Measurements from ENCODE around the gene TM4SF20.
"Not testable (repeated sequence)": the region's sequence is repeated elsewhere in the genome, so short reads cannot be mapped to it uniquely, and the experiment has no call there.

Gene TM4SF20

GRCh38 chr2:227366769-227367426, 12.2 kb downstream of the TM4SF20 start:
- DNase-seq = no peak

GRCh38 chr2:227365833-227366232, 13.3 kb downstream of the TM4SF20 start:
- DNase-seq = no peak

- DNase-seq = not testable (repeated sequence)
These were observed 14.4 kb downstream of the TM4SF20 start for GRCh38 chr2:227364585-227365263.

DNA sequence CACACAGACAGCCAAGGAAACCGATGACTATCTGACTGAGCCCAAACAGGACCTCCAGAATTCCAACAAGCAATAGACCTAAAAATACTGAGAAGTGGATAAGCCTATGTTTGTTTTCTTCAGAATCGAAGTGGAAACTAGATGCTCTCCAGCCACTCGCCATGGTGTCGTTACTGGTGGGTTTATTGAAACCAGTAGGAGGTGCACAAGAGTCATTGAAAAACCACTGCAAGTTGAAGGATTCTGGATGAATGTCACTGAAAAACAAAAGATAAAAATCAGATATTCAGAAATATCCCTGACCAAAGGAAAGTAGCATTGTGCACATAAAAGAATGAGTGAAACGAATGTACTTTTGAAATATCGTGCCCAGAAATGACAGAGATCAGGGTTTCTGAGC, 15.3 kb downstream of the TM4SF20 start:
- DNase-seq = peak in 1 of 2 donors; percentile 14

GRCh38 chr2:227360351-227360750, 18.8 kb downstream of the TM4SF20 start:
- no peak for DNase-seq

DNA sequence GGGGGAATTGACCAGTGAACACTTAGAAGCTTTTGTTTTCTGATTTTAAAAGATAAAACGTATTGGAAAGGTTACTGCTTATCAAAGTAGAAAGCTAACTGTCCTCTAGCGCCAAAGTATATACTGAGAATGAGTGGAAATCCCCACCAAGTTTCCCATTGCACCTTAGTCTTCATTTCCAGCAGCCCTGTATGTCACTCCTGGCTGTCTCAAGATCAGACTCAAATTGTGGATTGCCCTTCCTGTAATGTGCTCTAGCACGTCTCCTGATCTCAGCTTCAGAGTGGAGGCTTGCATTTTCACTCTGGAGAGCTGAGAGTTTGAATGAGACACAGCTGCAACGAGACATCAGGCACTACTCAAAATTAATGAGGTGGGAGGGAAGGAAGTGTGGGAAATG, 27.5 kb downstream of the TM4SF20 start:
- DNase-seq = no peak

DNA sequence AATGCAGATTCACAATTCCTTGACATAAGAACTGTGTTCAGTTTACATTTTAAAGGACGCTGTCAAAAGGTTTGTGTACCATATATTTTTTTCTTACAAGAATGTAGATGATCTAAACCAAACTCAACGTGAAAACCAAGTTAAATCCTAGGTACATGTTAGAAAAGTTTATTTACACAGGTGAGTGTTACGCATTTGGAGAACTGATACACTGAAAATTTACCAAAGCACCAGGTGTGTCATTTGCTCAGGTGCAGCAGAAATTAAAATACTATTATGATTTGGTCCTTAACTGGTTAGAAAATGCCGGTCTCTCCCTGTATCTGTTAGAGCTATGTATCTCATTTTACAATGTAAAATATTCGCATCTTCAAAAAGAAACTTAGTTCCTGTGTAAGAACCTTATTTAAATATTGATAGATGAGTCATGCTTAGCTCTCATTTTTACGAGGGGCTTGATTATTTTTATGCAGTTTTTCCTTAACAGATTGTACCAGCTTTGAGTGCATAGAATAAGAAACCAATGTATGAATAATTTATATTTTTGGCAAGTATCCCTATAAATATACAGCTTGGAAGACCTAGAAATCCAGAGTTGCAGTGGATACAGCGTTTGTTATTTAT, 29.0 kb downstream of the TM4SF20 start:
- no peak for DNase-seq

GRCh38 chr2:227348324-227348723, 30.8 kb downstream of the TM4SF20 start:
- DNase-seq = no peak

DNA sequence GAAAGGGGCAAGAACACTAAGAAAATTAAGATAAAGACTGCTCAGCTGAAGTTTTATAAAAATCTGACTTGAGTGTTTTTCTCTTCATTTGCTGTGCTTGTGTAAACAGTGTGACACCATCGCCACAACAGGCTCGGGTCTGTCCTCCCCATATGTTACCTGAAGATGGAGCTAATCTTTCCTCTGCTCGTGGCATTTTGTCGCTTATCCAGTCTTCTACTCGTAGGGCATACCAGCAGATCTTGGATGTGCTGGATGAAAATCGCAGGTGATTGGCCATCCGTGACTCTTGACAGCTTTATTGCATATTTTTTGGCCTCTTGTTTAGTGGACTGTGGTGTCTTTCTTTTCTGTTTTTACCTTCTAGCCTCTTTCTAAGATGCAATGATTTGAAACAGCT, 32.0 kb downstream of the TM4SF20 start:
- DNase-seq = no peak

DNA sequence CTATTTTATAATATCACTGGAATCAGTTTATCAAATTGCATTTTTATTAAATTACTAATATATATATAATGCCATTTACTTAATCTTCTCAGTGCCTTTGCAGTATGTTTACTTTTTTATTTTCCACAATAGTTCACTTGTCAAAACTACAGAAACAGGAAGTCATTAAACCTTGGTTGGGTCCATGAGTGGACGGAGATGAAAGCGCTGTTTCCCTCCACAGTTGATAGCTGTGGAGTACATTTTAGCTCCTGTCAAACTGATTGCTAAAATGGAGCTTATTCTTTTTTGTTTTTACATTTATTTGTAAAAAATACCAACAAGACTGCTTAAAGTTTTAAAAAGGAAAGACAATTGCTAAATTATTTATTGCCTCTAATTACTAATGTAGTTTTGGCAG, 34.9 kb downstream of the TM4SF20 start:
- DNase-seq = no peak

DNA sequence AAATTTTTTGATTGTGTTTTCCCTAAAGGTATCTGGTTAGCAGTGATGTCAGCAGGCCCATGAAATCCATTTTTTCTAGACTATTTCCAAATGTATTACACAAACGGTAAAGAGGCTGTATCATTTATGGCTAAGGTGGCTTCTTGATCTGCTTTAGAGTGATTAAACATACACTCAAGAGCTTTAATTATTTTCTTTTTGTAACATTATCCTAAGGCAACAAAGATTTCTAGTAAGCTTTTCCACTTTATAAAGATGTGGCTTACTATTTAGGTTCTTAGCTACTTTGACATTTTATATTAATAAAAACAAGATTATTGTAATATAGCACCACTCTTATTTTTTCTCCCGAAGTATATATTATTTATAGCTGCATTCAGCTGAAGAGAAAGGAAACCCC, 37.6 kb downstream of the TM4SF20 start:
- DNase-seq = no peak

DNA sequence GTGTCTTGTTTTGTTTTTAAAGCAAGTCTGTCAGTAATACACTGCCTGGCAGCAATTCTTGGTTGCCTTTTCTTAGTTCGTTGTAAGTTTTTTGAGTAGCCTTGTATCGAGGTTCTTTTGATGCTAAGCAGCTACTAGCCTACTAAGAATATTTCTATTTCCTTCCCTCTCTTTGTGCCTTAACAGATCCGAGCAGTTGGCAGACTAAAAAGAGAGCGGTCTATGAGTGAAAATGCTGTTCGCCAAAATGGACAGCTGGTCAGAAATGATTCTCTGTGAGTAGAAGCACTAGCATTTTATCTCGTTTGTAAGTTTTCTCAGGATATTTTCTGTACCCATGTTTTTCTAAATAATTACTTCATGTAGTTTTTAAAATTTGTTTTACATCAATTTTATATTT, 39.0 kb downstream of the TM4SF20 start:
- DNase-seq = no peak

DNA sequence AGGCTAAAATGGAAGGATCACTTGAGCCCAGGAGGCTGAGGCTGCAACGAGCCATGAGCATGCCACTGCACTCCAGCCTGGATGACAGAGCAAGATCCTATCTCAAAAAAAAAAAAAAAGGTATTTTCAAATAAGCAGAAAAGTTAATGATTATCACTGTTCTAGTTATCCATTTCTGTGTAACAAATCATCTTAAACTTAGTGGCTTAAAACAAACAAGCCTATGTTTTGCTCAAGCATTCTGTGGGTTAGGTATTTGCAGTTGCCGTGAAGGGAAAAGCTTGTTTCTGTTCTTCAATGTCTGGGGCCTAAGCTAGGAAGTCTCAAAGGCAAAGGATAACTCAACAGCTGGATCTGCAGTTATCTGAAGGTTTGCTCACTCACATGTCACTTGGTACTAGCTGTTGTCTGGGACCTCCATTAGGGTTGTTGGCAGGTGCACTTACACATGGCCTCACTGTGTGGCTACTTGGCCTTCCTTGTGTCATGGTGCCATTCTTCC, 40.0 kb downstream of the TM4SF20 start:
- no peak for DNase-seq

DNA sequence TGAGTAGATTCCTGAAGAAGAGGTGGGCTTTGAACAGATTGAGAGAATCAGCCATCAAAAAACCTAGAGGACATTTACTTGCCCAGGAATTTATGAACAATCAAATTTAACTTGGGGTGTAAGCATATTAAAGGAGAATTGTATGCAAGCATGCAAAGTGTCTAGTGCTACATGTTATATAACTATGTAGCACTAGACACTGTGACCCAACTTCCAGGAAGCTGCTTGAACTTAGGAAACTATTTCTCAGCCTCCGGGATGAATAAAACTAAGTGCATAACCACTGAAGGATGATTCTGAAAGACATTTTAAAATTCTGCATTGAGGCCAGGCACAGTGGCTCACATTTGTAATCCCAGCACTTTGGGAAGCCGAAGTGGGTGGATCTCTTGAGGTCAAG, 41.7 kb downstream of the TM4SF20 start:
- no peak for DNase-seq

GRCh38 chr2:227335713-227336112, 43.4 kb downstream of the TM4SF20 start:
- no peak for DNase-seq

GRCh38 chr2:227326783-227327182, 52.3 kb downstream of the TM4SF20 start:
- no peak for DNase-seq

DNA sequence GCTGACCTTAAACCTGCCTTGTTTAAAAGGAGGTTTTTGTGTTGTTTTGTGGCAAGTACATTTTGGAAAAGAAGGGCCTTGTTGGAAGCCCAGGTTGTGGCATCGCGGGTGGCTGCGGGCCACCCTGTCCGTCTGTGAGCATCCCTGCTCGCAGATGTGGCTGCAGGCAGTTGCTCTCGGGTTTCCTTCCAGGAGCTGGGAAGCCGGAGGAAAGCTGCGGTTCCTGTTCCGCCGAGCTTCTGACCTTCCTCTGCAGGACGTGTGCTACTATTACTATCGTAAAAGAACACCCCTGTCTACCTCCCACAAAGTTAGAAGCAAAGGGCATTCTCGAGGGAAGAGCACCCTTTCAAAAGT, 53.3 kb downstream of the TM4SF20 start:
- no peak for DNase-seq

GRCh38 chr2:227324995-227325838, 53.9 kb downstream of the TM4SF20 start, which contains the start of gene MFF:
Gene MFF, plus strand, starts transcription at chr2:227325251. Its CDS starts 5,415 bp downstream, at chr2:227330666.
- DNase-seq = peak; percentile 94 to 95

- no peak for DNase-seq
These were observed 54.5 kb downstream of the TM4SF20 start for GRCh38 chr2:227324642-227324994.

- DNase-seq = no peak
These were observed 55.3 kb downstream of the TM4SF20 start for GRCh38 chr2:227323818-227324217.

DNA sequence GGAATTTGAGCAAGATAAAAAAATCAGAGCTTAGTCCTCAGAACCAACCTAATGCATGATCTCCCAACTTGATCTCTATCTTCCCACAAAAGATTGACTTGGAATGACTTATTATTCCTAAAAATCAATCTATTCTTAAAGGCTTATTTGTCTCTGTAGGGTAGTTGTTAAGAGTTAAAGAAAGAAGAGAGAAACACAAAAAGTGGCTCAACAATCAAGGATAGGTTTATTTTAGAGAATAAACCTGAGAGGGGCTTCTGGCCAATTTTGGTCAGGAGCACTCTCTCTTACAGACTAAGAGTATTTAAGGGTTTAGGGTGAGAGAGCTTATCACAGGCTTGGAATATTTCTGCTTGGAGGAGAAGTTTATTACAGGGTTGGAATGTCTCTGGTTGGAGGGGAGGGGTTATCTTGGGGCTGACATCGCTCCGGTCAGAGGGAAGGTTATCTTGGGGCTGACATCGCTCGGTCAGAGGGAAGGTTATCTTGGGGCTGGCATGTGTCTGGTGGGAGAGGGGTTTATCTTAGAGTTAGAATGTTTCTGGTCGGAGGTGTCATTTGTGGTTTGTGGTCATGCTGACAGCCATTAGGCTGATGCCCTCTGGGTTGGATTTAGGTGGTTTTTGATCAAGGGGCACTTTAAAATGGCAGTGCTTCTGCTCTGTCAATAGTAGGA, 56.4 kb downstream of the TM4SF20 start:
- no peak for DNase-seq

DNA sequence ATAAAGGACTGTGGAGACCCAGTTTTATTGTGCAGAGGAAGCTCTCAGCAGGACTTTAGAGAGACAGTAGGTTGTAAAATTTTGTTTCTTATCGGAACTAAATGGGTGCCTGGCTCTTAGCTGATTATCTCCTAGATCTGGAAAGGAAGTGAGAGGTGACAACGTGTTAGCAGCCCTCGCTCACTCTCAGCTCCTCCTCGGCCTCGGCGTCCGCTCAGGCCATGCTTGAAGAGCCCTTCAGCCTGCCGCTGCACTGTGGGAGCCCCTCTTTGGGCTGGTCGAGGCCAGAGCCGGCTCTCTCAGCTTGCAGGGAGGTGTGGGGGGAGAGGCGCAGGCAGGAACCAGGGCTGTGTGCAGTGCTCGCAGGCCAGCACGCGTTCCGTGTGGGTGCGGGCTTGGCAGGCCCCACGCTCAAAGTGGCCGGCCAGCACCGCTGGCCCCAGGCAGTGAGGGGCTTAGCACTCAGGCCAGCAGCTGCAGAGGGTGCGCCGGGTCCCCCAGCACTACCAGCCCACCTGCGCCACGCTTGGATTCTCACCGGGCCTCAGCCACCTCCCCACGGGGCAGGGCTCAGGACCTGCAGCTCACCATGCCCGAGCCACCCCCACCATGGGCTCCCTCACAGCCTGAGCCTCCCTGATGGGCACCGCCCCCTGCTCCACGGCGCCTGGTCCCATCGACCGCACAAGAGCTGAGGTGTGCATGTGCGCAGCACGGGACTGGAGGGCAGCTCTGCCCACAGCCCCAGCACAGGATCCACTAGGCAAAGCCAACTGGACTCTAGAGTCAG, 58.6 kb downstream of the TM4SF20 start:
- no peak for DNase-seq
